Stimulated activated CD8-positive, alpha-beta memory T cell treated with anti-CD3 and anti-CD28 coated beads, Interleukin-7, amount 100 ng/mL, for 4 hours (primary cell): ENCODE data around the gene INMT.

Experiments used
- DNase-seq, 2 donors: peaks; one replicate each; pipeline ENCODE4 v3.0.0-alpha.2; 2020; ENCODE audit warnings: low read depth in 2 of 2

Gene INMT

DNA sequence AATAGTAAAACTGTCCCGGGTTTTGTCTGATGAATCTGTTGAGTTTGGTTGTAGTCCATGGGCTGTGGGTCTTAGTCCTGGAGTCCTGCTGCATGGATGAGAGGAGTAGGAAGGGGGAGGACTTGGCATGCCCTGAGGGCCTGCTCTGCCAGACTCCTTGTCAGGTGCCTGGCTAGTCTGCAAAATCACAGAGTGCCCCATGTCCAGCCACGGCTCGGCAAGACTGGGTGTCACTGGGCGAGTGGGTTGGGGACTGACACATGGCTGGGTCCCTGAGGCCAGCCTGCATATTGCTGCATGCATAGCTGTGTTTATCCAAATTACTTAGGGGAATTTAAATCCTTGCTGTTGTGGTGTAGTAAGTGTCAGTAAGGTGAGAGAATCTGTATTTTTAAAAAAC, 29.0 kb downstream of the INMT start:
- no peak for DNase-seq

DNA sequence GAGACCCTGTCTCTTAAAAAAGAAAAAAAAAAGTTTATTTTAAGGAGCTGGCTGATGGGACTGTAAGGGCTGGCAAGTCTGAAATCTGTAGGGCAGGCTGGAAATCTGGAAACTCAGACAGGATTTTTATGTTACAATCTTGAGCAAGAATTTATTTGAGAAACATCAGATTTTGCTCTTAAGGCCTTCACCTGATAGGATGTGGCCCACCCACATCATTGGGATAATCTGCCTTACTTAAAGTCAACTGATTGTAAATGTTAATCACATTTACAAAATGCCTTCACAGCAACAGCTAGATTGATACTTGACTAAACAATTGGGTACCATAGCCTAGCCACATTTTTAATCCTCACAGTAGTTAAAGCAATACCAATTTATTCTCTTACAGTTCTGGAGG, 30.8 kb downstream of the INMT start:
- no peak for DNase-seq

DNA sequence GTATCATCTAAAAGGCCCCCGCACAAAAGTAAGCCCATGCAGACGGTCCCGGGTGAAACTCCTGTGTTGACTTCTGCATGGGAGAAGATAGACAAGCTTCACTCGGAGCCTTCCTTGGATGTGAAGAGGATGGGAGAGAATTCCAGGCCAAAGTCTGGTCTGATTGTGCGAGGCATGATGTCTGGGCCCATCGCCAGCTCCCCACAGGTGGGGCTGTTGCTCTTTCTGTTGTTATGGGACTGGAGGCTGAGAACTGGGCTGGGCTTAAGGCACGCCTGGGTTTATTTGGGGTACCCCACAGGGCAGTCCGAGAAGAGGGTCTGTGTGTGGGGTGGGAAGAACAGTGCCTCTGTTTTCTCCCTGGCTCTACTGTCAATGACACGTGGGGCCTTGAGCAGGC, 33.9 kb downstream of the INMT start:
- no peak for DNase-seq

DNA sequence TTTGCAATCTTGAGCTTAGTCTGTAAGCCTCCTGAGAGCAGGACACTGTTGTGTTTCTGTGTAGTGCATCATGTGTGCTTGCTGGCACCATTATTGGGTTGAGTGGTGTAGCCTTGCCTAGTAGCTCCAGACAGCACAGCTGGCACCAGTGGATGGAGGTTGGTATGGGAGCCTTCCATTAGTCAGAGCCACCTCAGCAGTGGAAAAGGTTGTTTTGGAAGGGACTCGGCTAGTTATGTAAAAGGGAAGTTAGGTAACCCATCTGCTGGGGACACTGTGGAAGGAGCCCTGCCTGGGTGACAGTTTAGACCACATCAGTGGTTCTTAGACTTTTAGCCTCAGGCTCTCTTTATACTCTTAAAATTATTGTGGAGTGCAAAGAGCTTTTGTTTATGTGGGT, 35.6 kb downstream of the INMT start:
- no peak for DNase-seq

DNA sequence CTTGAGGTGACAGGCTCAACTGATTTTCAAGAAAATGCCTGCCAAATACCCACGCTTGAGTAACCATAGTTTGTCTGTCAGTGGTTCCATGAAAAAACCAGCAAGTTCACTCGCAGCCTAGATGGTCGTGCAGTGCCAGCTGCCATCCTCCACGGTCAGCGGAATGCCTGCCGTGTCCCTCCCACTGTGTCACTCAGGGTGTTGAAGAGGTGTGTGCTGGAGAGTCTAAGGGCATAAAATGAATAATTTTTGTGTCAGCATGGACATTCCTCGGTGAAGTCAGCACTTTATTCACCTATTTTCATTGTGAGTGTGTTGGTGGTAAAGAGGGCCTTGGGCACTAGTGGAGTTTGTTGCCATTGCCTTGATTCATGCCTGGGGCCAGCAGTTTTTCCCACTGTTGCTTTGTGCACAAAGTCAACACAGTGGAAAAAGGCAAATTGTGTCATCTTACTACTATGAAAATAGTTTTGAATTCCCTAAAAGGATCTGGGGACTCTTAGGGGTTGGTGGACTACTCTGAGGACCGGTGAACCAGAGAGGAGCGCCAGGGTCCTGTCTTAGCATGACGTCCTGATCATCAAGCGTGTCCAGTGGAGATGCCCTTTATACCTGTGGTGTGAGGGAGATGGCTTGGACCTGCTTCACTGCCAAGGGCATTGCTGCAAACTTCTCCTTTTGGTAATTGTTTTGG, 36.9 kb downstream of the INMT start:
- no peak for DNase-seq

DNA sequence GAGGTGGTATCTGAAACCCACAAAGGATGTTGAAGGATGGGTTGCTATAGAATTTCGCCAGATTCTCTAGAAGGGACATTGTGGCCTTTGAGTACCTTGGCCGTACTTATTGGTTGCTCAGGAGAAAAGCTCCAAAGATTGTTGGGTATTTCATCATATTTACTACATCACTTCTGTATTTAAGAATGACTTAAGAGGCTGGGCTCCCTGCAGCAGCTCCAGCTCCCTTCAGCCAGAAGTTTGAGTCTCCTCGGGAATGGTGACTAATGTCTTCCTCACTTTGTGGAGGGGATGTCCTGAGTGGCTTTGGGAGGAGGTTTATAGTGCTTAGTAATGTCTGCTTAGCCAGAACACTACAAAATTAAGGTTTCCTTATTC, 37.4 kb downstream of the INMT start:
- no peak for DNase-seq

DNA sequence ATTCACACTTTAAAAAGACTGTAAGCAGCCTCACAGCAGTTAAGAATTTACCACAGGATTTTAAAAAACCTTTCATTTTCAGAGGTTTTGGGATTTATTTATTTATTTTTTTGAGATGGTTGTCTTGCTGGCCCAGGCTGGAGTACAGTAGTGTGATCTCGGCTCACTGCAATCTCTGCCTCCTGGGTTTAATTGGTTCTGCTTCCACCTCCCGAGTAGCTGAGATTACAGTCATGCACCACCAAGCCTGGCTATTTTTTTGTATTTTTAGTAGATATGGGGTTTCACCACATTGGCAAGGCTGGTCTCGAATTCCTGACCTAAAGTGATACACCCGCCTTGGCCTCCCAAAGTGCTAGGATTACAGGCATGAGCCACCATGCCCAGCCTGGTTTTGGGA, 38.4 kb downstream of the INMT start:
- no peak for DNase-seq

DNA sequence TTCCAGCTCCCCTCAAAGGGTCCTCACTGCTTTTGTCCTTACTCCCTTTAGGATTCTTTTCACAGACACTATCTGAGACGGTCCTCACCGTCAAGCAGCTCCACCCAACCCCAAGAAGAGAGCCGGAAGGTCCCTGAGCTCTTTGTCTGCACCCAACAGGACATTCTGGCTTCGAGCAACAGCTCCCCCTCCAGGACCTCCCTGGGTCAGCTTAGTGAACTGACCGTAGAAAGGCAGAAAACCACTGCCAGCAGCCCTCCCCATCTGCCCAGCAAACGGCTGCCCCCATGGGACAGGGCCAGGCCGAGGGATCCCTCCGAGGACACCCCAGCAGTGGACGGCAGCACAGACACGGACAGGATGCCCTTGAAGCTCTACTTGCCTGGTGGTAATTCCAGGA, 39.2 kb downstream of the INMT start:
- no peak for DNase-seq

DNA sequence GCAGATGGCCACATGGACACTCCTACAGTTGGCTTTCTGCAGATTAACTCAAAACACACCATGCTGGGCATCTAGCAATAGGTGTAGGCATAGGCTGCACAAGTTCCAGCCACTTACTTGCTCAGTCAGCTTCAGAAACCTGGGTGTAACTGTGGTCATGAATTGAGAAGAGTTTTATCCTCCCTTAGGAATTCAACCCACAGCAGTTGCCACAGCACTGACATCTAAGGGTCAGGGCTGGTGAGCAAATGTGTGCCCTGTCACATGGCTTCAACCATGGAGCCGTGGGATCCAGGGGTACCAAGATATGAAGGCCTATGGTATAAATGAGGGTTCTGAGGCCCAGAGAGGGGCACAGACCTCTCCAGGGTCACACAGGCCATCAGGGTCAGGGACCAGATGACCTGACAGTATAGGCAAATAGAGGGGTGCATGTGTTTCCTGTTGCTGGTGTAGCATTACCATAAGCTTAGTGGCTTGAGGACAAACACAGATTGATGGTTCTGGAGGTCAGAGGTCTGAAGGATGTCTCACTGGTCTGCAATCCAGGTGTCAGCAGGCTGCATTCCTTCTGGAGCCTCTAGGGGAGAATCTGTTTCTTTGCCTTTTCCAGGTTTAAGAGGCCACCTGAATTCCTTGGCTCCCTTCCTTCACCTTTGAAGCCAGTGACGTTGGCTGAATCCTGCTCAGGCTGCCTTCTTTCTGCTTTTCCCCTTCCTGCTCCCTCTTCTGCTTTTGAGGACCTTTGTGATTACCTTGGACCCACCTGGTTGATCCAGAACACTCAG, 43.4 kb downstream of the INMT start:
- no peak for DNase-seq

DNA sequence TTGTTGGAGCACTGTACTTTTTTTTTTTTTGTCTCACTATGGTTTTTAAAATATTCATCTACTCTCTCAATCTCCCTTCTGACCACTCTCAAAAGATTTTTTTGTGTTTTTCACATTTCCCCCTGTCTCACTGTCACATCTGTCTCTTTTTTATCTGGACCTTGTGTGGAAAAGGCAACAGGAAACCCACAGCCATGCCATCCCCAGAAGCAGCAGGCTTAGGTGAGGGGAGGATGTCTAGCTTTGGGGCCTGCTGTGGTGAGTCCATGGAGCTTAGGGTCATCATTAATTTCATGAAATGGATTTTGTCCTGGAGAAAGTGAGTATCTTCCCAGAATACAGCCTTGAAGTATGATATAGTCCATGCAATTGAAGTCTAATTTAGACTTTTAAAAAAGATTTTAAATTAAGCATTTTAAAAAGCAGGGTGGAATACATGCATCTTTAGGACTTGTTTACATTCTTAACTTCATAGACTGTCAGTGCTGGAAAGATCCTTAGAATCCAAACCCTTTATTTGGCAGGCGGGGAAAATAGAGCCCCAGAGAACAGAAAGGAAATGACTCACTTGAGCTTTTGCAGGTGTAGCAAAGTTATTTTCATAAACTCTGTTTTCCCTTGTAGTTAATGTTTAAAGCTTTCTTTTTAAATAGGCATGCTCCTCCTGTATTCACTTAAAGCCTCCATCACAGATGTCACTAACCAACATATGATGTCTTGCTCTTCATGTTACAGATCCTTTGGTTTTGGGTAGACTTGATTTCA, 44.4 kb downstream of the INMT start:
- DNase-seq: no peak

DNA sequence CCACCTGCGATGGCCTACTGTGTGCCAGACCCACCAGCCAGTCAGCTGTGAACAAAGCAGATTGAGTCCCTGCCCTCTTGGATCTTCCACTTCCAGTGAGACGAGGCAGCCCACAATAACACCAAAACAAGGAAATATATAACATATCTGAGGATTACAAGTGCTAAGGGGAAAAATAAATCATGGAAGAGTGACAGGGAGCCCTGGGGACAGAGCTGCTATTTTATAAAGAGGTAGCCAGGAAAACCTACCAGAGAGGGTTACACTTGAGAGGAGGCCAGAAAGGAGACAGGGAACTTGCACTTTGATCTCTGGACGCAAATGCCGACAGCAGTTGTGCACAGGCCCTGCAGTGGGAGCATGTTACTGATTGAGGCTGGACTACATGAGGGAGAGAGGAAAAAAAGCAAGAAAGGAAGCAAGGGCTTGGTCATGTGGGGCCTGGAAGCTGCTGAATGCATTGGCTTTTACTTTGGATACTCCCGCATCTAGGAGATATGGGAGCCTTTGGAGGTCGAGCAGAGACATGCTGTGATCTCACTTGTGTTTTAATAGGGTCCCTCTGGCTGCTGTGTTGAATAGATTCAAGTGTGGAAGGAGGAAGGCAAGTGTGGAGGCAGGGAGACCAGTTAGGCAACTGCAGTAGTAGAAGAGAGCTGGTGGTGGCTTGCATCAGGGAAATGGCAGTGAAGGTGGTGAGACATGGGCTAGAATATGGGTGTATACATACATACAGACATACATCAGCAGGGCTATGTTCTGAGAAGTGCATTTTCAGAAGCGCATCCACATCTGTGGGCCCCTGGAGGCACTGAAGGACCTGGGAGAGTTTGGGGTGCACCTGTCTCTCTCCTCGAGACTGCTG, 45.5 kb downstream of the INMT start:
- DNase-seq: no peak

DNA sequence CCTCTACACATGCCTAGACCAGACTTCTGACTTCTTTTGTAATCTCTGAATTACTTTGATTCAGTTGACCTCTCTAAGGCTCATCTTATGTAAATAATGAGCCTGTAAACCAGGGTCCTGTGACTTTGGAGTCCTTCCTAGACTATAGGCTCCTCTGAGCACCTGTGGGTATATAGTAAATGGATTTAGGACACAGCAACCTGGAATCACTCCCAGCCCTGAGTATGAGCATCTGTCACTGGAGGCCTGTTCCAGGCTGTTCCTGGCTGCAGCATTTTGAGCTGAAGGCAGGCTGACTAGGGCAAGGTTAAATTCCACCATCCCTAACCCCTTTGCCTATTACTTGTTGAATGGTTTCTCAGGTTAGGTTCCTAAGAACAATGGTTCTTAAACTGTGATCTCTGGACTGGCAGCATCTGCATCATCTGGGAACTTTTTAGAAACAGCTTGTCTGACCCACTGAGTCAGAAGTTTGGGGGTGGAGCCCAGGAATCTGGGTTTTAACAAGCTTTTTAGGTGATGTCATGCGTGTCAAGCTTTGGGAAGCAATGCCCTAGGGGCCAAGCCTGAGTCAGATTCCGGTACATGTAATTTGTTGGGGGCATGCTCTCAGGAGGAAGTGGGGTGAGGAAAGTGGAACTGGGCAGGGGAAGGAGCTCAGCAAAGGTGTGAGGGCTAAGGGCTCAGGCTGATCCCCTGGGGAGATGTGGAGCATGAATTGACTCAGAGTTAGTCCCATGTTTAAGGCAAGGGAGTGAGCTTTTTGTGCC, 47.5 kb downstream of the INMT start:
- DNase-seq: no peak

DNA sequence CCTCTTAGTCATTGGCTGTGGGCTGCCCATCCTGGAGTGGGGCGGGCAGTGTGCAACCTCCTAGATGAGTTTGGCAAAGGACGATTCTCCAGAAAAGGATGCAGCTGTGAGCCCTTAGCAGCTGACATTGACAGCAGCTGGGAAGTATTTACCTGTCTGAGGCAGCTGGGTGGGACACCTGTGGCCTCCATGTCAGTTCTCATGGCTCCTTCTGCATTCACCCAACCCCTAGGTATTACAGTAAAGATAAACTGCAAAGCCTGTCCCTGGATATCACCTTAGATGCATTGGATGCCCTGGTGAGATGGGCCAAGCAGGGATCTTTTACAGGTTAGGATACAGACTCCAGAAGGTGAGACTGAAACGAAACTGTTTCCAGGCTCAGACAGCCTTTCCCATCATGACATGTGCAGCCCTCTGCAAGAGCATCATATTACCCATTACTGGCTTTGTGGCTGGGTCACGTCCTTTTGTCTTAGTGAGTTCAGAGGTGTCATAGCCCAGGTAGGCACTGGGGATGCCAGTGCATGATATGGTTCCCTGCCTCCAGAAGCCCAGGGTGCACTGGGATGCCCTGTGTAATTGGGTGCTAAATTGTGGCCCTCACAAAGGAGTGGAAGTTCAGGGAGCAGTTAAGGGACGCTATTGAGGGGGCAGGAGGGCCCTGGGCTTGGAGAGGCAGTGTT, 48.2 kb downstream of the INMT start:
- no peak for DNase-seq

DNA sequence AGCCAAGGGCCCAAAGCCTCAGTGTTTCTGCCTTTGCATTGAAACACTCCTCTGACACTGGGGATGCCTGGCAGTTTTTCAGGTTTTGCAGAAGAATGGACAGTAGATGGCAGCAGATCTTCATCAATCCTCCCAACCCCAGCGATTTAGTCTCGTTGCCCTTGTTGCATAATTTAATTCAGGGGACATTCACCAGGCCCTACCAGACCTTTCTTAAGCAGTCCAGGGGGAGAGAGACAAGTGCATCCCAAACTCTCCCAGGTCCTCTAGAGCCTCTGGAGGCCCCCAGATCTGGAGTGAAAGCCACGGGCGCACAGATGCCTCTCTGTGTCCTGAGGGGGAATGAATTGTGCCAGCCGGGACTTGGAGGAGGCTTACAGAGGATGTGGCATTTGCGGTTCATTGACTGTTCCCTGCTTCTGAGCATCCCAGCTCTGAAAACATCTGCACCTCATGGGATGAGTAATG, 48.9 kb downstream of the INMT start:
- DNase-seq: peak in 1 of 2 donors; percentile 2

DNA sequence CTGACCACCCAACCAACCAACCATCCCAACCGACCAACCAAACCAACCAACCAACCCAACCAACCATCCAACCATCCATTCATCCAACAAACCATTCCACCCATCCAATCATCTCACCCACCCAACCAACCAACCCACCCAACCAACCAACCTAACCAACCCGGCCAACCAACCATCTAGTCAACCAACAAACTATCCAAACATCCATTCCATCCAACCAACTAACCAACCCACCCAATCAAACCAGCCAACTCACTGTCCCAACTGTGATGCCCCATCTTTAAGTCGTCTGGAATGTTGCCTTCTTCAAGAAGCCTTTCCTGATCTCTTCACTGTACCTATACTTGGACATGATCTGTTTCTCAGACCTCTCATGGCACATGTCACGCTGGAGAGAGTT, 50.9 kb downstream of the INMT start:
- DNase-seq: no peak

DNA sequence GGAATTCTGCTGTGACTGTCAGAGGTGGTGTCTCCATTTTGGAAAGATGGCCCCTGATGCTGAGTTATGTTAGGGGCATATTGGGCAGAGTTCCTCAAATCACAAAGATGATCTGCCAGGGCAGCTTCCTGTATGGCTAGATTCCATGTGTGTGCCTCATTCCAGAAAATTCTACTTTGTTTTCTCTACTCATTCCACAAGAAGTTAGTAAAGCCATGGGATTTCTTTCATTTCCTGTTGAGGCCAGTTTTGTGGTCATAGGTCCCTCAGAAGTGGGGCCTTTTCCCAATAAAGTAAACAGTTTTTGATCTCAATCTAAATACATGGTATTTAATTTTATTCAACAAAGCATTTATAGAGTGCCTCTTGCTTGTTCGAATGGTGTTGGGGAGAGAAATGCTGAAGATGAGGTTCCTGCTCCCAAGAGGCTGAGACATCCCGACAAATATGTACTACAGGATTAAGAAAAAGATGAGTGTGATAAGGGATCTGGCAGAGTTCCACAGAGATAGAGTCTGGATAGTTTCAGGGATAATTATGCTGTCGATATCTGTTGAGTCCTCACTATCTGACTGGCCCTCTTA, 52.2 kb downstream of the INMT start:
- DNase-seq: no peak

DNA sequence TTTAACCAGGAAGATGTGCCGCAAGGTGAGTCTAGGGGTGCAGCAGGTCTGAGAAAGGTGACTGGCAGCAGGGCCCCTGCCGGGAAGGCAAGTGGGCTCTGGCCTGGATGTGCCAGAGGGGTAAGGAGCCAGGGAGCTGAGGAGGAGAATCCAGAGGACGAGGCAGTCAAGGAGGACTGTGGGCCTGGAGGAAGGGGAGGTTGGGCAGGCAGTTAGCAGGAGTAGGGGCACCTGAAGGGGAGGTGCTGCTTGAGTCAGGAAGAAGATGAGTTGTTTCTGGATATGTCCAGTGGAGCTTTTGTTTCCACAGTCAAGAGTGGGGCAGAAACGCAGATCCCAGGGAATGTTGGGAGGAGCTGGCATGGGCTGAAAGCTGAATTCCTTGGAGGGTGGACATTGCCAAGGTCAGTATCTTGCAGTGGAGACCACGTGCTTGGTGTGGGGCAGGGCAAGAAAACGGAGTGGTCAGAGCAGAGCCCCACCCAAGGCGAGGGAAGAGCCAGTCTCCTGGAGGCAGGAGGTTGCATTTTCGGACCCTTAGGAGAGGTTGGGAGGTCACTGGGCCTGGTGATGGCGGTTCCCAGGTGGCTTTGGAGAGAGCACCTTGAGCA, 53.3 kb downstream of the INMT start:
- no peak for DNase-seq

DNA sequence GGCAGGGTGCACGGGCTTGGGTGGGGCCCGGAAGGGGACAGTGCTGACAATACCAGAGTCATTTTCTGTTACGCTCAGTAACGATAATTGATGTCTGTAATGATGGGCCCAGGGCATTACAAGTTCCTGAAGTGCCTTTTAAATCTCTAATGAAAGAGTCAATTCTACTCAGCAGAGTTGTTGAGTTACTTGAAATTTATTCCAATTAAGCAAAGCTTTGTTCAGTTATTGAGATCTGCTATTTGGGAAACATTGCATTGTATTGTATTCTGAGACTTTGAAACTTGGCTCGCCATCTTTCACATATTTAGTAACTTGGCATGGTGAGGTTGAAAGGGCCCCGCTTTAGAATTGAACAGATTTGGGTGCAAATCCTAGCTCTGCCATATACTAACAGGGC, 54.0 kb downstream of the INMT start:
- DNase-seq: no peak
